HepG2 (cell line): ENCODE results near the gene CRY1. TPM values are rescaled to one million over a fixed set of nuclear protein-coding genes. Genes with fewer than 3 reads are reported as not detected.

ENCODE experiments used
- ATAC-seq: fragments of 200-7000 bp; cut with Tn5 transposase; 3 replicates; pipeline ENCODE4 v1.9.1; 2020; ENCODE audit warnings: mild to moderate bottlenecking, moderate library complexity
- BruUV-seq: library from RNA; stranded (reverse); fragments of 400-500 nt; replicated peaks from 2 replicates; lab custom pipeline; 2021; lab: Mats Ljungman, UMichigan
- CTCF ChIA-PET: fragments of 300-600 bp; formaldehyde crosslinking; extraction: SDS; loops from one replicate; lab custom pipeline; 2021; ENCODE audit warnings: low total read pairs, inconsistent platforms, low intra/inter-chr PET ratio; lab: Yijun Ruan, JAX
- POLR2A ChIA-PET: fragments of 350-600 bp; sonication (Branson Sonifier 250); formaldehyde crosslinking; loops from one replicate; lab custom pipeline; 2020; ENCODE audit warnings: antibody characterized with exemption, inconsistent platforms; lab: Yijun Ruan, JAX
- DNase-seq: peaks from one replicate; pipeline ENCODE4 v3.0.0-alpha.2; 2015; ENCODE audit warnings: low spot score
- FAIRE-seq: peaks from 3 replicates; lab custom pipeline; 2011; peaks lifted over from hg19 to GRCh38; lab: Jason Lieb, UNC
- H2AFZ ChIP-seq: one replicate; pipeline ENCODE4 v1.6.1; 2011; ENCODE audit warnings: low read length, inconsistent platforms
- H3K27ac ChIP-seq: fragments of 300-600 bp; 3 replicates; pipeline ENCODE4 v1.8.0; 2011; ENCODE audit warnings: mixed run types, mild to moderate bottlenecking, mixed read lengths, low read length, inconsistent platforms; ENCODE audit not compliant: insufficient read depth; ENCODE audit errors: extremely low read length
- H3K27me3 ChIP-seq, 2 experiments: fragments of 200-600 bp in 1 of 2; 2 replicates in 1 of 2; 3 replicates in 1 of 2; pipeline versions ENCODE4 v1.6.0 to v1.8.0; 2011; ENCODE audit warnings: low read length in 2 of 2, mild to moderate bottlenecking in 2 of 2, moderate library complexity in 2 of 2, inconsistent platforms in 1 of 2; ENCODE audit not compliant: insufficient read depth in 2 of 2, control insufficient read depth in 1 of 2
- H3K36me3 ChIP-seq, 2 experiments: fragments of 200-600 bp in 1 of 2; replicated peaks in 1 of 2; 2 replicates in 1 of 2; 3 replicates in 1 of 2; pipeline versions ENCODE4 v1.5.1 to v1.8.0; 2011; ENCODE audit warnings: low read length in 2 of 2, inconsistent platforms in 1 of 2; ENCODE audit not compliant: insufficient read depth in 2 of 2, control insufficient read depth in 1 of 2
- H3K4me1 ChIP-seq: 2 replicates; pipeline ENCODE4 v1.5.1; 2012; ENCODE audit warnings: low read length, inconsistent platforms; ENCODE audit not compliant: insufficient read depth
- H3K4me2 ChIP-seq: 2 replicates; pipeline ENCODE4 v1.6.0; 2011; ENCODE audit warnings: low read depth, low read length, inconsistent platforms
- H3K4me3 ChIP-seq, 3 experiments: fragments of 200-600 bp in 1 of 3; sonication (generic), shearing (Covaris generic) in 1 of 3; replicated peaks in 1 of 3; 2 replicates each; pipeline ENCODE4 v1.5.1; 2011 to 2016; ENCODE audit warnings: low read length in 3 of 3, inconsistent platforms in 2 of 3, low read depth in 2 of 3, mild to moderate bottlenecking in 2 of 3, control low read depth in 1 of 3, mixed read lengths in 1 of 3; ENCODE audit not compliant: insufficient read depth in 1 of 3
- H3K79me2 ChIP-seq: one replicate; pipeline ENCODE4 v1.6.1; 2011; ENCODE audit warnings: low read length, inconsistent platforms; ENCODE audit not compliant: insufficient read depth
- H3K9ac ChIP-seq: 2 replicates; pipeline ENCODE4 v1.6.0; 2011; ENCODE audit warnings: mild to moderate bottlenecking, low read depth, low read length, inconsistent platforms; ENCODE audit not compliant: insufficient read depth
- H3K9me3 ChIP-seq: 2 replicates; pipeline ENCODE4 v1.5.1; 2012; ENCODE audit warnings: mild to moderate bottlenecking, low read length
- H4K20me1 ChIP-seq: 2 replicates; pipeline ENCODE4 v1.6.0; 2011; ENCODE audit warnings: inconsistent platforms, mild to moderate bottlenecking, low read length, moderate library complexity; ENCODE audit not compliant: insufficient read depth
- ARID3A ChIP-seq: IDR thresholded peaks from 2 replicates; pipeline ENCODE4 v1.6.1; 2012; ENCODE audit warnings: low read depth, low read length, improper control_type of control experiment
- ASH2L ChIP-seq: fragments of 300-600, 200-600 bp; sonication (generic); IDR thresholded peaks from 2 replicates; pipeline ENCODE4 v1.7.0; 2017; ENCODE audit warnings: low read depth, mild to moderate bottlenecking, moderate library complexity, mixed read lengths, low read length; ENCODE audit not compliant: insufficient read length
- ELF4 ChIP-seq: sonication (generic); formaldehyde crosslinking; IDR thresholded peaks from 2 replicates; pipeline ENCODE4 v1.5.0; 2020; ENCODE audit warnings: missing genetic modification reagents, mild to moderate bottlenecking, moderate library complexity, borderline replicate concordance
- FLYWCH1 ChIP-seq: sonication (generic); formaldehyde crosslinking; IDR thresholded peaks from 2 replicates; pipeline ENCODE4 v1.8.1; 2023; ENCODE audit warnings: mild to moderate bottlenecking, missing genetic modification reagents
- GPBP1L1 ChIP-seq: sonication (generic); formaldehyde crosslinking; IDR thresholded peaks from 2 replicates; pipeline ENCODE4 v1.5.0; 2020; ENCODE audit warnings: mild to moderate bottlenecking, missing genetic modification reagents
- KDM3A ChIP-seq: IDR thresholded peaks from 2 replicates; pipeline ENCODE4 v1.6.1; 2018; ENCODE audit warnings: low read depth, missing compliant biosample characterization
- SIN3A ChIP-seq: IDR thresholded peaks from 2 replicates; pipeline ENCODE4 v1.6.1; 2011; ENCODE audit warnings: low read depth, mild to moderate bottlenecking, control low read depth, low read length, borderline replicate concordance
- SNAPC2 ChIP-seq: sonication (generic); formaldehyde crosslinking; IDR thresholded peaks from 2 replicates; pipeline ENCODE4 v1.8.1; 2022; ENCODE audit warnings: mild to moderate bottlenecking, missing genetic modification reagents
- SRSF1 ChIP-seq: fragments of 200-400 bp; formaldehyde crosslinking; optimal IDR thresholded peaks from 2 replicates; pipeline ENCODE3; 2017; ENCODE audit warnings: mild to moderate bottlenecking, low read depth, low read length, moderate library complexity
- ZNF224 ChIP-seq: sonication (generic); formaldehyde crosslinking; IDR thresholded peaks from 2 replicates; pipeline ENCODE4 v1.5.0; 2020; ENCODE audit warnings: mild to moderate bottlenecking, missing genetic modification reagents
- ZNF343 ChIP-seq: sonication (generic); formaldehyde crosslinking; IDR thresholded peaks from 2 replicates; pipeline ENCODE4 v1.4.0; 2020; ENCODE audit warnings: mild to moderate bottlenecking, missing genetic modification reagents
- ZNF512B ChIP-seq: sonication (generic); formaldehyde crosslinking; IDR thresholded peaks from 2 replicates; pipeline ENCODE4 v1.5.1; 2020; ENCODE audit warnings: missing genetic modification reagents, mild to moderate bottlenecking, borderline replicate concordance
- ZNF567 ChIP-seq: sonication (generic); formaldehyde crosslinking; IDR thresholded peaks from 2 replicates; pipeline ENCODE4 v1.8.1; 2023; ENCODE audit warnings: mild to moderate bottlenecking, missing genetic modification reagents, borderline replicate concordance
- ZNF672 ChIP-seq: sonication (generic); formaldehyde crosslinking; IDR thresholded peaks from 2 replicates; pipeline ENCODE4 v1.8.1; 2022; ENCODE audit warnings: missing genetic modification reagents
- ZNF703 ChIP-seq: sonication (generic); formaldehyde crosslinking; IDR thresholded peaks from 2 replicates; pipeline ENCODE4 v1.5.1; 2020; ENCODE audit warnings: missing genetic modification reagents, mild to moderate bottlenecking, moderate library complexity, borderline replicate concordance
- in situ Hi-C: cut with HindIII; loops from 2 replicates; pipeline ENCODE4 v1.10.0; 2017; ENCODE audit warnings: low pct_unique_long_range_greater_than_20kb; ENCODE audit not compliant: extremely low pct_ligation_motif_present
- intact Hi-C: fragments of 100-400 bp; cut with micrococcal nuclease; formaldehyde crosslinking; loops from one replicate; pipeline ENCODE4 v1.10.0; 2022; ENCODE audit not compliant: unreplicated experiment
- polyA plus RNA-seq, 8 experiments: library from polyadenylated mRNA; depleted of rRNA in 3 of 8; stranded (reverse) in 7 of 8; unstranded in 1 of 8; fragments of >200 nt; fragmentation: Illumina TruSeq in 4 of 8; extraction: Trizol in 4 of 8; gene quantifications; 2 replicates each; pipeline versions ENCODE4 v1.2.1 to v1.2.3, GENCODE V29; 2011 to 2016; ENCODE audit warnings: low read depth in 4 of 8, missing spikeins in 1 of 8, mixed read lengths in 1 of 8; ENCODE audit not compliant: insufficient read depth in 1 of 8
- total RNA-seq, 5 experiments: library from RNA; depleted of rRNA; stranded (reverse); fragments of >200 nt; fragmentation: Illumina TruSeq; extraction: Trizol; gene quantifications; 2 replicates each; pipeline ENCODE4 v1.2.3, GENCODE V29; 2016; ENCODE audit warnings: low read depth in 1 of 5

CRY1 gene
- total and polyA plus RNA-seq, 2 of the 13 experiments (the other 11 are each of a cell fraction or from before 2014, with no cell fraction given) = 11.4 to 13.9 TPM

GRCh38 chr12:107086314-107086713, 7.0 kb downstream of the CRY1 start (continued):
- no peak for TF ChIP-seq KDM3A
- no peak for TF ChIP-seq ZNF703 (CRISPR knock-in tag)

DNA sequence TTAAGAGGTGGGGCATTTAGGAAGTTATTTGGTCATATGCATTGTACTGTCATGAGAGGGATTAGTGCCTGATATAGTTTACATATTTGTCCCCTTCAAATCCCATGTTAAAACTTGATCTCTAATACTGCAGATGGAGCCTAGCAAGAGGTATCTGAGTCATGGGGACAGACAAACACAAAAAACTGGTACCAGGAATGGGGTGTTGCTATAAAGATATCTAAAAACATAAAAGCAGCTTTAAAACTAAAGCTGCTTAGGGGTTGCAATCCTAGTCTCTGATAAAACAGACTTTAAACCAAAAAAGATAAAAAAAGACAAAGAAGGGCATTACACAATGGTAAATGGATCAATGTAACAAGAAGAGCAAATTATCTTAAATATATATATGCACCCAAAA, 11.6 kb downstream of the CRY1 start:
- Histone ChIP-seq H3K9me3 (no peaks in the 10 kb centered on the region), H2AFZ (no peak overlapping the region), H4K20me1 (no peaks in the 10 kb centered on the region), H3K4me3 (no peak overlapping the region), H3K27me3 (no peaks in the 10 kb centered on the region), H3K27ac (no peak overlapping the region), H3K36me3 (0 out of 5 replicates have a peak, but pooled peaks cover 0 to 4% of the 10 kb centered on the region in 2 experiments), H3K4me1 (peaks cover 17% of the 10 kb centered on the region), H3K9ac (no peak overlapping the region), H3K4me2 (no peak overlapping the region), H3K79me2 (peaks cover 10% of the 10 kb centered on the region)
- BruUV-seq = no TSS peak
- FAIRE-seq = no peak
- DNase-seq = no peak
- CTCF ChIA-PET = no interaction called here
- in situ Hi-C loops = no loop called here
- no peak for ATAC-seq
- POLR2A ChIA-PET = no interaction called here
- intact Hi-C loops = no loop called here
- no peak for TF ChIP-seq ZNF672 (CRISPR knock-in tag)
- TF ChIP-seq GPBP1L1 (CRISPR knock-in tag) = no peak
- no peak for TF ChIP-seq FLYWCH1 (CRISPR knock-in tag)
- no peak for TF ChIP-seq SNAPC2 (CRISPR knock-in tag)
- TF ChIP-seq ZNF512B (CRISPR knock-in tag) = no peak
- TF ChIP-seq SRSF1 = no peak
- no peak for TF ChIP-seq ARID3A
- no peak for TF ChIP-seq ZNF343 (CRISPR knock-in tag)
- TF ChIP-seq ASH2L = no peak
- no peak for TF ChIP-seq ZNF567 (CRISPR knock-in tag)
- TF ChIP-seq SIN3A = no peak
- no peak for TF ChIP-seq ZNF224
- no peak for TF ChIP-seq ELF4 (CRISPR knock-in tag)
